Measurements from ENCODE around the gene SUPT3H.

DNA sequence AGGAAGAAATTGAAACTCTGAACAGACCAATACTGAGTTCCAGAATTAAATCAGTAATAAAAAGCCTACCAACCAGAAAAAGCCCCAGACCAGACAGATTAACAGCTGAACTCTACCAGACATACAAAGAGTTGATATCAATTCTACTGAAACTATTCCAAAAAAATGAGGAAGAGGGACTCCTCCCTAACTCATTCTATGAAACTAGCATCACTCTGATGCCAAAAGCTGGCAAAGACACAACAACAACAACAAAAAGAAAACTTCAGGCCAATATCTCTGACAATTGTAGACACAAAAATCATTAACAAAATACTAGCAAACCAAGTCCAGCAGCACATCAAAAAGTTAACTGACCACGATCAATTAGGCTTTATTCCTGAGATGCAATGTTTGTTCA lies 295.6 kb downstream of the SUPT3H start:
- TF ChIP-seq, protein P1, sequence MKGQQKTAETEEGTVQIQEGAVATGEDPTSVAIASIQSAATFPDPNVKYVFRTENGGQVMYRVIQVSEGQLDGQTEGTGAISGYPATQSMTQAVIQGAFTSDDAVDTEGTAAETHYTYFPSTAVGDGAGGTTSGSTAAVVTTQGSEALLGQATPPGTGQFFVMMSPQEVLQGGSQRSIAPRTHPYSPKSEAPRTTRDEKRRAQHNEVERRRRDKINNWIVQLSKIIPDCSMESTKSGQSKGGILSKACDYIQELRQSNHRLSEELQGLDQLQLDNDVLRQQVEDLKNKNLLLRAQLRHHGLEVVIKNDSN (IDR thresholded peaks at IDR 0.05): no peak
- TF ChIP-seq TAF1 (IDR thresholded peaks at IDR 0.05; ENCODE audit: low read depth) (no peak), RAD21 (IDR thresholded peaks at IDR 0.05; ENCODE audit: low read depth) (no peak), TEAD4 (IDR thresholded peaks at IDR 0.05) (no peak), FOXM1 (IDR thresholded peaks at IDR 0.05; ENCODE audit: borderline replicate concordance, low read depth) (no peak), ZBTB7A (IDR thresholded peaks at IDR 0.05; ENCODE audit: low read depth) (no peak), TCF12 (IDR thresholded peaks at IDR 0.05; ENCODE audit: low read depth) (no peak), YY1 (IDR thresholded peaks at IDR 0.05; ENCODE audit: low read depth) (no peak)
- TF ChIP-seq, protein P2, sequence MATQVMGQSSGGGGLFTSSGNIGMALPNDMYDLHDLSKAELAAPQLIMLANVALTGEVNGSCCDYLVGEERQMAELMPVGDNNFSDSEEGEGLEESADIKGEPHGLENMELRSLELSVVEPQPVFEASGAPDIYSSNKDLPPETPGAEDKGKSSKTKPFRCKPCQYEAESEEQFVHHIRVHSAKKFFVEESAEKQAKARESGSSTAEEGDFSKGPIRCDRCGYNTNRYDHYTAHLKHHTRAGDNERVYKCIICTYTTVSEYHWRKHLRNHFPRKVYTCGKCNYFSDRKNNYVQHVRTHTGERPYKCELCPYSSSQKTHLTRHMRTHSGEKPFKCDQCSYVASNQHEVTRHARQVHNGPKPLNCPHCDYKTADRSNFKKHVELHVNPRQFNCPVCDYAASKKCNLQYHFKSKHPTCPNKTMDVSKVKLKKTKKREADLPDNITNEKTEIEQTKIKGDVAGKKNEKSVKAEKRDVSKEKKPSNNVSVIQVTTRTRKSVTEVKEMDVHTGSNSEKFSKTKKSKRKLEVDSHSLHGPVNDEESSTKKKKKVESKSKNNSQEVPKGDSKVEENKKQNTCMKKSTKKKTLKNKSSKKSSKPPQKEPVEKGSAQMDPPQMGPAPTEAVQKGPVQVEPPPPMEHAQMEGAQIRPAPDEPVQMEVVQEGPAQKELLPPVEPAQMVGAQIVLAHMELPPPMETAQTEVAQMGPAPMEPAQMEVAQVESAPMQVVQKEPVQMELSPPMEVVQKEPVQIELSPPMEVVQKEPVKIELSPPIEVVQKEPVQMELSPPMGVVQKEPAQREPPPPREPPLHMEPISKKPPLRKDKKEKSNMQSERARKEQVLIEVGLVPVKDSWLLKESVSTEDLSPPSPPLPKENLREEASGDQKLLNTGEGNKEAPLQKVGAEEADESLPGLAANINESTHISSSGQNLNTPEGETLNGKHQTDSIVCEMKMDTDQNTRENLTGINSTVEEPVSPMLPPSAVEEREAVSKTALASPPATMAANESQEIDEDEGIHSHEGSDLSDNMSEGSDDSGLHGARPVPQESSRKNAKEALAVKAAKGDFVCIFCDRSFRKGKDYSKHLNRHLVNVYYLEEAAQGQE (IDR thresholded peaks at IDR 0.05; ENCODE audit: low read depth): no peak
